CD4-positive, CD25-positive, alpha-beta regulatory T cell (primary cell): Measurements from ENCODE around the gene CAPN9. TPM values are rescaled to one million over a fixed set of nuclear protein-coding genes. Genes with fewer than 3 reads are reported as not detected.
"Not testable (repeated sequence)": the region's sequence is repeated elsewhere in the genome, so short reads cannot be mapped to it uniquely, and the experiment has no call there.

Experiments used
- ATAC-seq, 2 donors: fragments of 150-1000 bp; cut with Tn5 transposase; one replicate each; pipeline ENCODE4 v1.10.0; 2021; ENCODE audit warnings: low read depth in 2 of 2, moderate number of reproducible peaks in 2 of 2, moderate library complexity in 1 of 2
- DNase-seq, 3 donors: peaks; one replicate each; pipeline versions ENCODE4 v3.0.0 to v3.0.0-alpha.2; 2012 to 2022; ENCODE audit warnings: mixed read lengths in 1 of 3
- H3K27ac ChIP-seq: one replicate; pipeline ENCODE4 v1.7.0; 2013; ENCODE audit warnings: mild to moderate bottlenecking, low read length; ENCODE audit not compliant: insufficient read depth, poor library complexity, severe bottlenecking
- H3K27me3 ChIP-seq: one replicate; pipeline ENCODE4 v1.7.0; 2013; ENCODE audit warnings: low read length; ENCODE audit not compliant: control insufficient read depth, insufficient read depth
- H3K36me3 ChIP-seq: one replicate; pipeline ENCODE4 v1.7.0; 2013; ENCODE audit warnings: mild to moderate bottlenecking, low read length, moderate library complexity; ENCODE audit not compliant: control insufficient read depth, insufficient read depth
- H3K4me1 ChIP-seq: 2 replicates; pipeline ENCODE4 v1.7.0; 2013; ENCODE audit warnings: mild to moderate bottlenecking, low read length; ENCODE audit not compliant: insufficient read depth, control insufficient read depth, poor library complexity, severe bottlenecking
- H3K4me3 ChIP-seq: one replicate; pipeline ENCODE4 v1.7.0; 2013; ENCODE audit warnings: low read depth, mild to moderate bottlenecking, low read length, moderate library complexity
- H3K9me3 ChIP-seq, 2 experiments: 1 replicate in 1 of 2; 2 replicates in 1 of 2; pipeline ENCODE4 v1.7.0; 2013; ENCODE audit warnings: low read length in 2 of 2, mild to moderate bottlenecking in 1 of 2, moderate library complexity in 1 of 2; ENCODE audit not compliant: control insufficient read depth in 2 of 2
- H3K27ac Mint-ChIP-seq, 3 donors: one replicate each; pipeline ENCODE4 v1.8.0; 2020 to 2022; ENCODE audit warnings: mild to moderate bottlenecking in 3 of 3, mixed read lengths in 3 of 3, moderate library complexity in 2 of 3
- H3K27me3 Mint-ChIP-seq: one replicate; pipeline ENCODE4 v1.8.0; 2022; ENCODE audit warnings: mild to moderate bottlenecking, mixed read lengths
- H3K36me3 Mint-ChIP-seq: one replicate; pipeline ENCODE4 v1.8.0; 2020; ENCODE audit warnings: mixed read lengths
- H3K4me1 Mint-ChIP-seq, 4 donors: one replicate each; pipeline ENCODE4 v1.8.0; 2020 to 2022; ENCODE audit warnings: mixed read lengths in 4 of 4, mild to moderate bottlenecking in 1 of 4
- H3K4me3 Mint-ChIP-seq, 4 donors: one replicate each; pipeline ENCODE4 v1.8.0; 2020 to 2022; ENCODE audit warnings: mild to moderate bottlenecking in 4 of 4, mixed read lengths in 4 of 4, moderate library complexity in 3 of 4
- H3K9me3 Mint-ChIP-seq, 7 donors: one replicate each; pipeline ENCODE4 v1.8.0; 2020 to 2022; ENCODE audit warnings: mixed read lengths in 7 of 7, mild to moderate bottlenecking in 3 of 7, moderate library complexity in 2 of 7
- polyA plus RNA-seq, 4 donors: library from polyadenylated mRNA; unstranded; fragments of 300-500 nt; fragmentation: Illumina TruSeq; gene quantifications; one replicate each; pipeline ENCODE4 v1.2.3, GENCODE V29; 2021
- total RNA-seq: library from RNA; stranded (reverse); gene quantifications from one replicate; pipeline ENCODE4 v1.2.3, GENCODE V29; 2022

Gene CAPN9
- total and polyA plus RNA-seq, 5 donors from 2014 or later = not detected

GRCh38 chr1:230713547-230713914, 33.7 kb upstream of the CAPN9 start:
- Mint-ChIP-seq H3K27me3 (peaks cover 12% of the 10 kb centered on the region), H3K4me1 (peaks cover 0 to 2% (median 0%) of the 10 kb centered on the region in 4 donors), H3K4me3 (no peak overlapping the region), H3K9me3 (peaks cover 0 to 7% (median 3%) of the 10 kb centered on the region in 7 donors), H3K36me3 (no peaks in the 10 kb centered on the region), H3K27ac (no peak overlapping the region)
- no peak overlapping the region for H3K27ac ChIP-seq
- H3K4me1 ChIP-seq = no peaks in the 10 kb centered on the region
- H3K27me3 ChIP-seq = peaks cover 6% of the 10 kb centered on the region
- no peak overlapping the region for H3K4me3 ChIP-seq
- H3K9me3 ChIP-seq = no peaks in the 10 kb centered on the region
- no peaks in the 10 kb centered on the region for H3K36me3 ChIP-seq
- ATAC-seq (no peak), DNase-seq (no peak)

DNA sequence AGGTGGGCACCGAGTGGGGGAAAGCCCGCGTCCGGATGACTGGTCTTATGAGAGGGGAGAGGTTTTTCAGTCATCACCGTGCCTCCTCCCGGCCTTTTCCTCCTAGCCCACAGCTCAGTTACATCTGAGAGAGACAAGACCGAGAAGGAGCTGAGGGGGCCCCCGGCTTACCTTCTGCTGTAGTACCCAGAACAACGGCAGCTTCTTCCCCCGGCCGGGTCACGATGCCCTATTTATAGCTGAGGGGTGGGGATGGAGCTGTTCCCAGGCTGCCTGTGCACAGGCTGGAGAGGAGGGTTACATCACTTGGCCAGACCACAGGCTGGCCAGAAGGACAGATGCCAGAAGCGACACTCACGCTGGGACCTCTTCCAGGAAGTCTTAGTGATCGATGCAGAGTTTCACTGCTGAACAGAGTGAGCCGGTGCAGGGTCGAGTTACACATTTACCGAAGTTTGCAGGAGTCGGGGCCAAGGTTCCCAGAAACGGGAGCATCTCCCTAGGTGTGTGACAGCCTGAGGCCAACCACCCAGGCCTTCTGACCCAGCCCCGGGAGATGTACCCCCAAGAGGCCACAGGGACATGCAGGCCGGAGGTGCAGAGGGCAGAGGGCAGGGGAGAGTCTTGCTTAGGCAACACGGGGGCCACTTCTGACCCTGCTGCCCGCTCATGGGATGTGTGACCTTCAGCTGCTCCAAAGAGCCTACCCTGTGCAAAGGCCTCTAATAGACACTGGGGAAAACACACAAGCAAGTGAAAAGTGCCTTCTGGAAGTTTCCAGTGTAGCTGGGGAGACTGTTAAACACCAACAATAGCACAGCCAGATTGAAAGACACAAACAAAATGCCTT, 33.0 kb upstream of the CAPN9 start, which contains the start of gene AGT:
TSS of gene AGT (minus strand) at position 208 of the 850 bp plus-strand sequence. CDS start 3,299 bp downstream, outside the sequence.
- Mint-ChIP-seq H3K4me1 (no peaks in the 10 kb centered on the region), H3K4me3 (no peak within 1 kb of the TSS), H3K36me3 (no peaks in the 10 kb centered on the region), H3K9me3 (peaks cover 0 to 7% (median 3%) of the 10 kb centered on the region in 7 donors), H3K27ac (no peak within 1 kb of the TSS), H3K27me3 (peaks cover 12% of the 10 kb centered on the region)
- Histone ChIP-seq H3K27ac (no peak within 1 kb of the TSS), H3K4me1 (no peaks in the 10 kb centered on the region), H3K4me3 (no peak within 1 kb of the TSS), H3K9me3 (no peaks in the 10 kb centered on the region), H3K36me3 (no peaks in the 10 kb centered on the region), H3K27me3 (peaks cover 6% of the 10 kb centered on the region)
- ATAC-seq (no peak), DNase-seq (no peak)

DNA sequence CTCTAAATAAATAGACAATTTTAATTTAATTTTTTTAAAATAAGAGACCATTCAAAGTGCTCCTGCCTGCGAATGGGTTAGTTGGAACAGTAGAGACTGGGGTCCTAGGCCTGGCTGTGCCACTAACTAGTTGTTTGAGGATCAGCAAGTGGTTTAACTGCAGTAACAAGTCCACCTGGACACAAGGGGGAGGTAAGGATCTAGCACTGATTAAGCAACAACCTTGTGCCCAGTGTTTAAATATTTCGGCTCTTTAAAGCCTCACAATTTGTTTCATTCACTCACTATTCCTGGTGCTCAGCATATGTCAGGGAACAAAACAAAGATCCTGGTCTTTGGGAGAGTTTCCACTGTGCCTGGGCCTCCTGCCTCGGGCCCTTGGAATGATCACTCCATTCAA, 31.7 kb upstream of the CAPN9 start:
- no peak for ATAC-seq

DNA sequence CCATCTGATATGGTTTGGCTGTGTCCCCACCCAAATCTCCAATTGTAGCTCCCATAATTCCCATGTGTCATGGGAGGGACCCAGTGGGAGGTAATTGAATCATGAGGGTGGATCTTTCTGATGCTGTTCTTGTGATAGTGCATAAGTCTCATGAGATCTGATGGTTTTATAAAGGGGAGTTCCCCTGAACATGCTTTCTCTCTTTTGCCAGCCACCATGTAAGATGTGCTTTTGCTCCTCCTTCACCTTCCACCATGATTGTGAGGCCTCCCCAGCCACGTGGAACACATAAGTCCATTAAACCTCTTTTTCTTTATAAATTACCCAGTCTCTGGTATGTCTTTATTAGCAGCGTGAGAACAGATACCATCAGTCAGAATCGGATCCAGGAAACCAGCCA, 30.7 kb upstream of the CAPN9 start:
- H3K9me3 ChIP-seq, H3K36me3 Mint-ChIP-seq, H3K4me1 ChIP-seq, H3K27me3 ChIP-seq, ATAC-seq, H3K9me3 Mint-ChIP-seq, H3K36me3 ChIP-seq, H3K27ac ChIP-seq, H3K27ac Mint-ChIP-seq, H3K4me3 ChIP-seq, DNase-seq, H3K4me3 Mint-ChIP-seq, H3K4me1 Mint-ChIP-seq: not testable (repeated sequence)
- peaks cover 12% of the 10 kb centered on the region for H3K27me3 Mint-ChIP-seq

More for the DNA sequence above, 31.7 kb upstream of the CAPN9 start:
- Mint-ChIP-seq H3K4me3 (no peak overlapping the region), H3K9me3 (peaks cover 0 to 7% (median 3%) of the 10 kb centered on the region in 7 donors), H3K27ac (no peak overlapping the region), H3K36me3 (no peaks in the 10 kb centered on the region), H3K27me3 (peaks cover 12% of the 10 kb centered on the region), H3K4me1 (no peaks in the 10 kb centered on the region)
- Histone ChIP-seq H3K4me1 (no peaks in the 10 kb centered on the region), H3K36me3 (no peaks in the 10 kb centered on the region), H3K9me3 (no peaks in the 10 kb centered on the region), H3K27me3 (peaks cover 6% of the 10 kb centered on the region), H3K27ac (no peak overlapping the region), H3K4me3 (no peak overlapping the region)
- DNase-seq = no peak

DNA sequence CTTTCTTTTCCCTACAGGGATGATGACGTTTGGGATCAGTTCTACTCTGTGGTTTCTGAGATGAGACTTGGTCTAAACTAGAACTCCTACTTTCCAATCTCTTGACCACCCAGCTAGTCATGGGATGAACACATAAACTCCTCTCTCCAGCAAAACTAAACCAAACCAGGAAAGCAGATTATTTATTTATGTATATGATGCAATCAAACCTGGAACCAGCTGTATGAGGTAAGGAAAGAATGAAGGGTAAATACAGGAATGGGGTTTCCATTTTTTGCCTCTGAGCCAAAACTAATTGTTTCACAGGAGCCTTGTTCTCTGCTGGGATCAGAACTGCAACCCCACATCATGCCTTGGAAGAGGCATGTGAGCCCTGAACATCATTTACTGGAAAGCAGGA, 29.9 kb upstream of the CAPN9 start:
- no peaks in the 10 kb centered on the region for H3K9me3 ChIP-seq
- H3K4me3 Mint-ChIP-seq = no peak overlapping the region
- H3K27me3 Mint-ChIP-seq = peaks cover 12% of the 10 kb centered on the region
- no peaks in the 10 kb centered on the region for H3K4me1 Mint-ChIP-seq
- H3K27me3 ChIP-seq = peaks cover 6% of the 10 kb centered on the region
- H3K36me3 Mint-ChIP-seq = no peaks in the 10 kb centered on the region
- H3K9me3 Mint-ChIP-seq = peaks cover 0 to 10% (median 4%) of the 10 kb centered on the region in 7 donors
- no peaks in the 10 kb centered on the region for H3K36me3 ChIP-seq
- no peak overlapping the region for H3K4me3 ChIP-seq
- ATAC-seq (no peak), DNase-seq (no peak)
- no peak overlapping the region for H3K27ac ChIP-seq
- no peaks in the 10 kb centered on the region for H3K4me1 ChIP-seq
- H3K27ac Mint-ChIP-seq = no peak overlapping the region

GRCh38 chr1:230721849-230722522, 25.2 kb upstream of the CAPN9 start:
- not testable (repeated sequence) for H3K4me1 ChIP-seq, H3K27me3 ChIP-seq, H3K27me3 Mint-ChIP-seq, H3K36me3 ChIP-seq, H3K36me3 Mint-ChIP-seq, H3K4me3 ChIP-seq, H3K27ac ChIP-seq, H3K27ac Mint-ChIP-seq, H3K4me1 Mint-ChIP-seq, H3K9me3 ChIP-seq, DNase-seq, ATAC-seq, H3K4me3 Mint-ChIP-seq
- peaks cover 0 to 12% (median 3%) of the 10 kb centered on the region in 7 donors for H3K9me3 Mint-ChIP-seq

GRCh38 chr1:230725256-230726012, 21.8 kb upstream of the CAPN9 start:
- Histone ChIP-seq H3K27me3 (peaks cover 2% of the 10 kb centered on the region), H3K27ac (no peak overlapping the region), H3K36me3 (no peaks in the 10 kb centered on the region), H3K4me1 (no peaks in the 10 kb centered on the region), H3K9me3 (no peaks in the 10 kb centered on the region), H3K4me3 (no peak overlapping the region)
- Mint-ChIP-seq H3K36me3 (no peaks in the 10 kb centered on the region), H3K9me3 (peaks cover 0 to 12% (median 3%) of the 10 kb centered on the region in 7 donors), H3K27me3 (peaks cover 9% of the 10 kb centered on the region), H3K4me3 (no peak overlapping the region), H3K4me1 (no peaks in the 10 kb centered on the region), H3K27ac (no peak overlapping the region)
- ATAC-seq = no peak
- DNase-seq = no peak
